Measurements from ENCODE around the gene EPHB6. TPM values are rescaled to one million over a fixed set of nuclear protein-coding genes. Genes with fewer than 3 reads are reported as not detected.

The EPHB6 gene
- 4.0 and 6.5 TPM in 2 replicates for total RNA-seq (2014; rRNA removed; shearing (Covaris generic); ENCODE audit: low replicate concordance)

GRCh38 chr7:142854372-142855113 is at the start of gene EPHB6:
Gene EPHB6, plus strand, starts transcription at chr7:142855076. Its CDS starts 8,152 bp downstream, at chr7:142863228.
- DNase-seq (ENCODE audit: low read depth) = peak; percentile 70
- in situ Hi-C loops (cut with HindIII; ENCODE audit: low pct_unique_long_range_greater_than_20kb, low sequenced_read_pairs) = no loop called here

GRCh38 chr7:142805350-142806021 is 49.4 kb upstream of the EPHB6 start:
- DNase-seq (ENCODE audit: low read depth) = no peak
- in situ Hi-C loops (cut with HindIII; ENCODE audit: low pct_unique_long_range_greater_than_20kb, low sequenced_read_pairs) = no loop called here

GRCh38 chr7:142806022-142806356 is 48.9 kb upstream of the EPHB6 start:
- in situ Hi-C loops (cut with HindIII; ENCODE audit: low pct_unique_long_range_greater_than_20kb, low sequenced_read_pairs) = no loop called here
- no peak for DNase-seq (ENCODE audit: low read depth)

- no peak for DNase-seq (ENCODE audit: low read depth)
- in situ Hi-C loops (cut with HindIII; ENCODE audit: low pct_unique_long_range_greater_than_20kb, low sequenced_read_pairs) = no loop called here
These were observed 47.9 kb upstream of the EPHB6 start for GRCh38 chr7:142806957-142807356.

- in situ Hi-C loops (cut with HindIII; ENCODE audit: low pct_unique_long_range_greater_than_20kb, low sequenced_read_pairs) = no loop called here
- no peak for DNase-seq (ENCODE audit: low read depth)
These were observed 46.9 kb upstream of the EPHB6 start for GRCh38 chr7:142807855-142808460.

GRCh38 chr7:142808461-142808801 is 46.4 kb upstream of the EPHB6 start:
- in situ Hi-C loops (cut with HindIII; ENCODE audit: low pct_unique_long_range_greater_than_20kb, low sequenced_read_pairs) = no loop called here

GRCh38 chr7:142808802-142809583 is 45.9 kb upstream of the EPHB6 start:
- in situ Hi-C loops (cut with HindIII; ENCODE audit: low pct_unique_long_range_greater_than_20kb, low sequenced_read_pairs) = no loop called here
- DNase-seq (ENCODE audit: low read depth) = no peak

More at GRCh38 chr7:142808461-142808801, 46.4 kb upstream of the EPHB6 start:
- no peak for DNase-seq (ENCODE audit: low read depth)

GRCh38 chr7:142809671-142810070 is 45.2 kb upstream of the EPHB6 start:
- in situ Hi-C loops (cut with HindIII; ENCODE audit: low pct_unique_long_range_greater_than_20kb, low sequenced_read_pairs) = no loop called here
- no peak for DNase-seq (ENCODE audit: low read depth)

- in situ Hi-C loops (cut with HindIII; ENCODE audit: low pct_unique_long_range_greater_than_20kb, low sequenced_read_pairs) = no loop called here
- peak; percentile 41 for DNase-seq (ENCODE audit: low read depth)
These were observed 43.6 kb upstream of the EPHB6 start for GRCh38 chr7:142811154-142811737.

- no peak for DNase-seq (ENCODE audit: low read depth)
- in situ Hi-C loops (cut with HindIII; ENCODE audit: low pct_unique_long_range_greater_than_20kb, low sequenced_read_pairs) = no loop called here
These were observed 42.2 kb upstream of the EPHB6 start for GRCh38 chr7:142812437-142813215.

GRCh38 chr7:142813226-142813625 is 41.6 kb upstream of the EPHB6 start:
- no peak for DNase-seq (ENCODE audit: low read depth)

GRCh38 chr7:142813699-142814098 is 41.2 kb upstream of the EPHB6 start:
- in situ Hi-C loops (cut with HindIII; ENCODE audit: low pct_unique_long_range_greater_than_20kb, low sequenced_read_pairs) = no loop called here
- DNase-seq (ENCODE audit: low read depth) = no peak

More at GRCh38 chr7:142813226-142813625, 41.6 kb upstream of the EPHB6 start:
- in situ Hi-C loops (cut with HindIII; ENCODE audit: low pct_unique_long_range_greater_than_20kb, low sequenced_read_pairs) = no loop called here

- DNase-seq (ENCODE audit: low read depth) = no peak
- in situ Hi-C loops (cut with HindIII; ENCODE audit: low pct_unique_long_range_greater_than_20kb, low sequenced_read_pairs) = no loop called here
These were observed 40.4 kb upstream of the EPHB6 start for GRCh38 chr7:142814451-142814850.

GRCh38 chr7:142815134-142815533 is 39.7 kb upstream of the EPHB6 start:
- no peak for DNase-seq (ENCODE audit: low read depth)
- in situ Hi-C loops (cut with HindIII; ENCODE audit: low pct_unique_long_range_greater_than_20kb, low sequenced_read_pairs) = no loop called here

GRCh38 chr7:142817506-142817905 is 37.4 kb upstream of the EPHB6 start:
- in situ Hi-C loops (cut with HindIII; ENCODE audit: low pct_unique_long_range_greater_than_20kb, low sequenced_read_pairs) = no loop called here

GRCh38 chr7:142819530-142819929 is 35.3 kb upstream of the EPHB6 start:
- no peak for DNase-seq (ENCODE audit: low read depth)
- in situ Hi-C loops (cut with HindIII; ENCODE audit: low pct_unique_long_range_greater_than_20kb, low sequenced_read_pairs) = no loop called here

More at GRCh38 chr7:142817506-142817905, 37.4 kb upstream of the EPHB6 start:
- no peak for DNase-seq (ENCODE audit: low read depth)

- DNase-seq (ENCODE audit: low read depth) = no peak
- in situ Hi-C loops (cut with HindIII; ENCODE audit: low pct_unique_long_range_greater_than_20kb, low sequenced_read_pairs) = no loop called here
These were observed 32.2 kb upstream of the EPHB6 start for GRCh38 chr7:142822714-142823113.

All from Caki2 (cell line).